ENCODE data around the gene BAHD1.

- TF ChIP-seq ZFP3 (CRISPR knock-in tag; IDR thresholded peaks at IDR 0.05) = no peak
- TF ChIP-seq, protein P1, sequence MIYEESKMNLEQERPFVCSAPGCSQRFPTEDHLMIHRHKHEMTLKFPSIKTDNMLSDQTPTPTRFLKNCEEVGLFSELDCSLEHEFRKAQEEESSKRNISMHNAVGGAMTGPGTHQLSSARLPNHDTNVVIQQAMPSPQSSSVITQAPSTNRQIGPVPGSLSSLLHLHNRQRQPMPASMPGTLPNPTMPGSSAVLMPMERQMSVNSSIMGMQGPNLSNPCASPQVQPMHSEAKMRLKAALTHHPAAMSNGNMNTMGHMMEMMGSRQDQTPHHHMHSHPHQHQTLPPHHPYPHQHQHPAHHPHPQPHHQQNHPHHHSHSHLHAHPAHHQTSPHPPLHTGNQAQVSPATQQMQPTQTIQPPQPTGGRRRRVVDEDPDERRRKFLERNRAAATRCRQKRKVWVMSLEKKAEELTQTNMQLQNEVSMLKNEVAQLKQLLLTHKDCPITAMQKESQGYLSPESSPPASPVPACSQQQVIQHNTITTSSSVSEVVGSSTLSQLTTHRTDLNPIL (CRISPR knock-in tag; IDR thresholded peaks at IDR 0.05; ENCODE audit: low read depth) = no peak
- TF ChIP-seq, protein P2, sequence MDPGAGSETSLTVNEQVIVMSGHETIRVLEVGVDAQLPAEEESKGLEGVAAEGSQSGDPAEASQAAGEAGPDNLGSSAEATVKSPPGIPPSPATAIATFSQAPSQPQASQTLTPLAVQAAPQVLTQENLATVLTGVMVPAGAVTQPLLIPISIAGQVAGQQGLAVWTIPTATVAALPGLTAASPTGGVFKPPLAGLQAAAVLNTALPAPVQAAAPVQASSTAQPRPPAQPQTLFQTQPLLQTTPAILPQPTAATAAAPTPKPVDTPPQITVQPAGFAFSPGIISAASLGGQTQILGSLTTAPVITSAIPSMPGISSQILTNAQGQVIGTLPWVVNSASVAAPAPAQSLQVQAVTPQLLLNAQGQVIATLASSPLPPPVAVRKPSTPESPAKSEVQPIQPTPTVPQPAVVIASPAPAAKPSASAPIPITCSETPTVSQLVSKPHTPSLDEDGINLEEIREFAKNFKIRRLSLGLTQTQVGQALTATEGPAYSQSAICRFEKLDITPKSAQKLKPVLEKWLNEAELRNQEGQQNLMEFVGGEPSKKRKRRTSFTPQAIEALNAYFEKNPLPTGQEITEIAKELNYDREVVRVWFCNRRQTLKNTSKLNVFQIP (CRISPR knock-in tag; IDR thresholded peaks at IDR 0.05; ENCODE audit: borderline replicate concordance, low read depth) = no peak
- TF ChIP-seq RARB (CRISPR knock-in tag; IDR thresholded peaks at IDR 0.05) = no peak
- no peak for TF ChIP-seq CSDC2 (CRISPR knock-in tag; IDR thresholded peaks at IDR 0.05)
- TF ChIP-seq ZNF70 (CRISPR knock-in tag; IDR thresholded peaks at IDR 0.05) = no peak
- TF ChIP-seq SNAI2 (CRISPR knock-in tag; IDR thresholded peaks at IDR 0.05) = no peak
- no peak for TF ChIP-seq PPARA (CRISPR knock-in tag; IDR thresholded peaks at IDR 0.05; ENCODE audit: borderline replicate concordance)
- TF ChIP-seq PATZ1 (CRISPR knock-in tag; IDR thresholded peaks at IDR 0.05; ENCODE audit: borderline replicate concordance) = no peak
- TF ChIP-seq ESRRG (CRISPR knock-in tag; IDR thresholded peaks at IDR 0.05) = no peak
Measured at GRCh38 chr15:40456738-40457137, 16.0 kb downstream of the BAHD1 start.

Measured in SK-N-SH treated with all-trans-retinoic acid at 6 μM for 48 hours (cell line).